Ishikawa (cell line): ENCODE data around the gene BCCIP.

Experiments
- CEBPB ChIP-seq: IDR thresholded peaks from 2 replicates; pipeline ENCODE4 v1.6.1; 2012
- CREB1 ChIP-seq: IDR thresholded peaks from 2 replicates; pipeline ENCODE4 v1.6.1; 2012; ENCODE audit warnings: low read depth
- EGR1 ChIP-seq: IDR thresholded peaks from 2 replicates; pipeline ENCODE4 v1.6.1; 2012
- EP300 ChIP-seq: IDR thresholded peaks from 2 replicates; pipeline ENCODE4 v1.6.1; 2012; ENCODE audit warnings: borderline replicate concordance
- FOXM1 ChIP-seq: IDR thresholded peaks from 2 replicates; pipeline ENCODE4 v1.6.1; 2012; ENCODE audit warnings: low read depth, borderline replicate concordance
- NFIC ChIP-seq: IDR thresholded peaks from 2 replicates; pipeline ENCODE4 v1.6.1; 2012
- RAD21 ChIP-seq: IDR thresholded peaks from 2 replicates; pipeline ENCODE4 v1.6.1; 2012; ENCODE audit warnings: low read depth
- TAF1 ChIP-seq: IDR thresholded peaks from 2 replicates; pipeline ENCODE4 v1.6.1; 2012; ENCODE audit warnings: low read depth, mild to moderate bottlenecking
- TCF12 ChIP-seq: IDR thresholded peaks from 2 replicates; pipeline ENCODE4 v1.6.1; 2012; ENCODE audit warnings: low read depth
- TEAD4 ChIP-seq: IDR thresholded peaks from 2 replicates; pipeline ENCODE4 v1.6.1; 2012
- YY1 ChIP-seq: IDR thresholded peaks from 2 replicates; pipeline ENCODE4 v1.6.1; 2012; ENCODE audit warnings: low read depth
- TF ChIP-seq, protein P1 (sequence below): IDR thresholded peaks from 2 replicates; pipeline ENCODE4 v1.6.1; 2012; ENCODE audit warnings: low read depth, mild to moderate bottlenecking
- TF ChIP-seq, protein P2 (sequence below): IDR thresholded peaks from 2 replicates; pipeline ENCODE4 v1.6.1; 2012
- TF ChIP-seq, protein P3 (sequence below): IDR thresholded peaks from 2 replicates; pipeline ENCODE4 v1.6.1; 2012

- no peak for TF ChIP-seq EP300
- TF ChIP-seq YY1, result no peak
- TF ChIP-seq CREB1, result no peak
- TF ChIP-seq, protein P1, sequence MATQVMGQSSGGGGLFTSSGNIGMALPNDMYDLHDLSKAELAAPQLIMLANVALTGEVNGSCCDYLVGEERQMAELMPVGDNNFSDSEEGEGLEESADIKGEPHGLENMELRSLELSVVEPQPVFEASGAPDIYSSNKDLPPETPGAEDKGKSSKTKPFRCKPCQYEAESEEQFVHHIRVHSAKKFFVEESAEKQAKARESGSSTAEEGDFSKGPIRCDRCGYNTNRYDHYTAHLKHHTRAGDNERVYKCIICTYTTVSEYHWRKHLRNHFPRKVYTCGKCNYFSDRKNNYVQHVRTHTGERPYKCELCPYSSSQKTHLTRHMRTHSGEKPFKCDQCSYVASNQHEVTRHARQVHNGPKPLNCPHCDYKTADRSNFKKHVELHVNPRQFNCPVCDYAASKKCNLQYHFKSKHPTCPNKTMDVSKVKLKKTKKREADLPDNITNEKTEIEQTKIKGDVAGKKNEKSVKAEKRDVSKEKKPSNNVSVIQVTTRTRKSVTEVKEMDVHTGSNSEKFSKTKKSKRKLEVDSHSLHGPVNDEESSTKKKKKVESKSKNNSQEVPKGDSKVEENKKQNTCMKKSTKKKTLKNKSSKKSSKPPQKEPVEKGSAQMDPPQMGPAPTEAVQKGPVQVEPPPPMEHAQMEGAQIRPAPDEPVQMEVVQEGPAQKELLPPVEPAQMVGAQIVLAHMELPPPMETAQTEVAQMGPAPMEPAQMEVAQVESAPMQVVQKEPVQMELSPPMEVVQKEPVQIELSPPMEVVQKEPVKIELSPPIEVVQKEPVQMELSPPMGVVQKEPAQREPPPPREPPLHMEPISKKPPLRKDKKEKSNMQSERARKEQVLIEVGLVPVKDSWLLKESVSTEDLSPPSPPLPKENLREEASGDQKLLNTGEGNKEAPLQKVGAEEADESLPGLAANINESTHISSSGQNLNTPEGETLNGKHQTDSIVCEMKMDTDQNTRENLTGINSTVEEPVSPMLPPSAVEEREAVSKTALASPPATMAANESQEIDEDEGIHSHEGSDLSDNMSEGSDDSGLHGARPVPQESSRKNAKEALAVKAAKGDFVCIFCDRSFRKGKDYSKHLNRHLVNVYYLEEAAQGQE, result no peak
- TF ChIP-seq, protein P2, sequence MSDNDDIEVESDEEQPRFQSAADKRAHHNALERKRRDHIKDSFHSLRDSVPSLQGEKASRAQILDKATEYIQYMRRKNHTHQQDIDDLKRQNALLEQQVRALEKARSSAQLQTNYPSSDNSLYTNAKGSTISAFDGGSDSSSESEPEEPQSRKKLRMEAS, result no peak
- no peak for TF ChIP-seq TAF1
- TF ChIP-seq CEBPB, result no peak
- TF ChIP-seq NFIC, result no peak
- TF ChIP-seq, protein P3, sequence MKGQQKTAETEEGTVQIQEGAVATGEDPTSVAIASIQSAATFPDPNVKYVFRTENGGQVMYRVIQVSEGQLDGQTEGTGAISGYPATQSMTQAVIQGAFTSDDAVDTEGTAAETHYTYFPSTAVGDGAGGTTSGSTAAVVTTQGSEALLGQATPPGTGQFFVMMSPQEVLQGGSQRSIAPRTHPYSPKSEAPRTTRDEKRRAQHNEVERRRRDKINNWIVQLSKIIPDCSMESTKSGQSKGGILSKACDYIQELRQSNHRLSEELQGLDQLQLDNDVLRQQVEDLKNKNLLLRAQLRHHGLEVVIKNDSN, result no peak
- no peak for TF ChIP-seq RAD21
- no peak for TF ChIP-seq FOXM1
- TF ChIP-seq TCF12, result no peak
- TF ChIP-seq TEAD4, result no peak
- no peak for TF ChIP-seq EGR1
These were observed 41.3 kb upstream of the BCCIP start for GRCh38 chr10:125782054-125782453.
